Endometrium (tissue), 2 donors: ENCODE data around the gene INSR.
A peak's percentile ranks its signal among the peaks of the same experiment; 100 is the strongest.
"Not testable (repeated sequence)": the region's sequence is repeated elsewhere in the genome, so short reads cannot be mapped to it uniquely, and the experiment has no call there.

Experiments used
- FAIRE-seq: peaks from 2 replicates; lab custom pipeline; 2012; peaks lifted over from hg19 to GRCh38; lab: Jason Lieb, UNC
- donor health status: control.
- donor health status: control.

Gene INSR

DNA sequence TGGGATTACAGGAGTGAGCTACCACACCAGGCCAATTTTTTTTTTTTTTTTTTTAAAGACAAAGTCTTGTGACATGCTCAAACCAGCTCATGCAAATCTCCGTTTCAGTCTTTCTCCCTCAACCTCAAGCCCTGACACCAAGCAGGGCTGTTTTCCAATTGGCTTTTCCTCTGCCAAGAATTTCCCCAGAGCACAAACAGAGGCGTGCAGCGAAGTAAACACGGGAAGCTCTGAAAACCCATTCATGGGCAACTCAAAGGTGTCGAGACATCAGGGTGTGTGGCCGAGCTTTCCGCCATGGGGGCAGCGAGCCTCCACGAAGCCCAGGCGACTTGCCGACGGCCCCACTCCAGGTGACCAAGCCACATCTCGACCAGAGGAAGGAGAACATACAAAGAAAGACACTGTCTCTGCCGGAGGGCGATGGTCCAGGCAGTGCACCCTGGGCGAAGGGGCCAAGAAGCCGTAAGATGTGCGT lies 70.0 kb downstream of the INSR start:
- no peak for FAIRE-seq

GRCh38 chr19:7223429-7223828 lies 70.8 kb downstream of the INSR start:
- no peak for FAIRE-seq

GRCh38 chr19:7219056-7219455 lies 75.2 kb downstream of the INSR start:
- no peak for FAIRE-seq

DNA sequence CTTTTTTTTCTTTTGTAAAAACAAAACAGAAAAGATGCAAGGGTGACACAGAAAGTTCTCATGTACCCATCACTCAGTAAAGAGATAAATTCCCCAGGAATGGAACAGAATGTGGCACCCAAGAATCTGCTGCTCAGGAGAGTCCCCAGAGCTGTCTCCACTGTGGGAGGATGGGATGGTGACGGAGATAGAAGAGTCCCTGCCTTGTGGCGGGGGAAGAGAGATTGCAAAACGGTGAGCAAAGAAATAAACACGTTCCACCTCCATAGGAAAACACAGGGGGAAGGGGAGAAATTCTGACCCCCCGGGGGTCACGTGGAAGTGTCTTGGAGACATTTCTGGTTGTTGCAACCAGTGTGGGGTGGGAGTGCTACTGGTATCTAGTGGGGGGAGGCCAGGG lies 76.4 kb downstream of the INSR start:
- no peak for FAIRE-seq

GRCh38 chr19:7216373-7216902 lies 77.8 kb downstream of the INSR start:
- FAIRE-seq = no peak

DNA sequence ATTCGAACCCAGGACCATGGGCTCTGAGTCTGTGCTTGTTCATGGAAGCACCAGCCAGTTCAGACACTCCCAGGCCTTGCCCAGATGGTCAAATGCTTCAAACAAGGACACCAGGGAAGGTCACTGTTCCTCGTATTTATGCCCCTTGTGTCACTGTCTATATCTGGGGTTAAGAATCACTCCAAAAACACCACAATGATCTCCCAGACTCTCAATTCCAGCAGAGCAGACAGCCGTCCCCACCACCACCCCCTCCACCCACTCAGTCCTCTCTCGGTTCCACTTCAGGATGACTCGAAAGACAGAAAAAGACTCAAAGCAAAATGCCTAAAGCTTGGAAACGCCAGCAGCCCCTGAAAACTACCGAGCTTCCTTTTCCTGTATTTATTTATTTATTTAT lies 79.0 kb downstream of the INSR start:
- no peak for FAIRE-seq

DNA sequence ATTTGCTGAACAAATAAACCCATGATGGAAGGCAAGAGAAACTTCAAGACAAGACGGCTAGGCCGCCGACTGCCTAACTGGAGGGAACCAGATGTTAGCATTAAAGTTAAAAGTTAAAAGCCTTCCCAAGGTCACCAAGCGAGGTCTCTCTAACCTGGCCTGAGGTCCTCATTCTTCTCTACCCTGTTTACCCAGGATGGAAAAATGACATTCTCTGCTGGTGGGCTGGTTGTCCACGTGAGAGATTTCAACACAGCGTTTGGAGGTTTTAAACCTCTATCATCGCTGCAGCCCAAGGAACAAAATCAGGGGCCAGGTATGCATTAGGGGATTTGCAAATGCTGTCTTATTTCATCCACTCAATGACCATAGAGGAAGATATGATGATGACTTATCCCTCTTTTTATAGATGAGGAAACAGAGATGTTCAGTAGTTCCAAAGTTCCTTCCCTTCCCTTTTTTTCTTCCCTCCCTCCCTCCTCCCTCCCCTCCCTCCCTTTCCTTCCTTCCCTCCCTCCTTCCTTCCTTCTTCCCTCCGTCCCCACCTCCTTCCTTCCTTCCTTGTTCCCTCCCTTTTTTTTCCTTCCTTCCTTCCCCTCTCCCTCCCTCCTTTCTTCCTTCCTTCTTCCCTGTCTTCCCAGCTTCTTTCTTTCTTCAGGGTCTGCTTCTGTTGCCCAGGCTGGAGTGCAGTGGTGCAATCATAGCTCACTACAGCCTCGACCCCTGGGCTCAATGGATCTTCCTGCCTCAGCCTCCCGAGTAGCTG lies 79.7 kb downstream of the INSR start:
- no peak for FAIRE-seq

DNA sequence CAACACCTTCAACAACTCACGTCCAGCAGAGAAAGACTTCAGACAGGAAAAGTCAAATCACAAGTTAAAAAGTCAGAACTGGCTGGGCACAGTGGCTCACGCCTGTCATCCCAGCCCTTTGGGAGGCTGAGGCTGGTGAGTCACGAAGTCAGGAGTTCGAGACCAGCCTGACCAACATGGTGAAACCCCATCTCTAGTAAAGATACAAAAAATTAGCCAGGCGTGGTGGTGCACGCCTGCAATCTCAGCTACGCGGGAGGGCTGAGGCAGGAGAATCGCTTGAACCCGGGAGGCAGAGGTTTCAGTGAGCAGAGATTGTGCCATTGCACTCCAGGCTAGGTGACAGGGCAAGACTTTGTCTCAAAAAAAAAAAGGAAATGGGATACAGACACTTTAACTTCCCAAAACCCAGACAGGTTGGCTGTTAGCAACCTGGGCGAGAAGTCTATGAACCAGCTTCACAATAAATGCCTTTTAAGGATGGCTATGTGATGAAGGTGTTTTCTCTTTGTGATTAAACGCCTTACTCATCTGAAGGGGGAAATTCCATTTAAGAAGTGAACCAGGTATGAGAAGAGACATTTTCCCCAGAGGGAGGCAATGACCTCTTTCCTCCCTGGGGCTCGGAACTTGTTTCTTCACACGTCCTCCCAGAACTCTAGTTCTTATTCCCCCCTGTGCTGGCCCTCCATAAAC lies 80.4 kb downstream of the INSR start:
- FAIRE-seq = no peak

GRCh38 chr19:7211191-7211951 lies 82.8 kb downstream of the INSR start:
- FAIRE-seq = peak; percentile 70

DNA sequence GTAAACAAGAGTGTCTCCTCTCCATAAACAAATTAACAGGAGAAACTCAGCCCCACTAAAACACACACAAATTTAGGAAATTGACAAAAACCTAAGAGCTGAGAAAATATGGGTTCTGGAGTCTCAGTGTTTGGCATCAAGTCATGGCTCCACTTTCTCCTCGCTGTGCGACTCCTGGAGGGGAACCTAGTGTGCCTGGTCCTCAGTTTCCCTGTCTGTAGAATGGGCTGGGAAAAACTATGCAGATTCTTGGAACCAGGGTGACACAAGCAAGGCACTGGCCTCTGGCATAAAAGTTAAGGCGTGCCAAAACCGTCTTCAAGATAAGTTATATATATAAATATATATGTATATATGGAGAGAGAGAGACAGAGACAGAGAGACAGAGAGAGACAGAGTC lies 83.9 kb downstream of the INSR start:
- no peak for FAIRE-seq

- FAIRE-seq = not testable (repeated sequence)
These were observed 84.5 kb downstream of the INSR start for GRCh38 chr19:7209597-7210325.

- not testable (repeated sequence) for FAIRE-seq
These were observed 85.2 kb downstream of the INSR start for GRCh38 chr19:7209036-7209435.

DNA sequence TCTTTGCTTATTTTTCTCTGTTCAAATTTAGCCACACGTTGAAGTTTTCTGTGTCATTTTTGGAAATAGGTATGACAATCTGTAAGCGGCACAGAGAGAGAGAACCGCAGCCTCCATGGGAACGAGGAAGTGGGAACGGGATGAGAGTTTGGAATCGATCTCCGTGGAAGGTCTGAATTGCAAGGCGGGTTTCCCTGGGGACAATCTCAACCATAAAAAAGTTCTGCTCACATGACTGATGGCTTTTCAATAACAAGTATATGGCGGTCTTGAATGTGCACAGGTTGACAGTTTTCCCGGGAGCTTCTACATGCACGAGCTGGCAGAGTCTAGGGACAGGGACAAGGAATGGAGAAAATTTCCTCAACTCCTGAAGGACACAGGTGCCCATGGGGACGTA lies 90.9 kb downstream of the INSR start:
- no peak for FAIRE-seq

DNA sequence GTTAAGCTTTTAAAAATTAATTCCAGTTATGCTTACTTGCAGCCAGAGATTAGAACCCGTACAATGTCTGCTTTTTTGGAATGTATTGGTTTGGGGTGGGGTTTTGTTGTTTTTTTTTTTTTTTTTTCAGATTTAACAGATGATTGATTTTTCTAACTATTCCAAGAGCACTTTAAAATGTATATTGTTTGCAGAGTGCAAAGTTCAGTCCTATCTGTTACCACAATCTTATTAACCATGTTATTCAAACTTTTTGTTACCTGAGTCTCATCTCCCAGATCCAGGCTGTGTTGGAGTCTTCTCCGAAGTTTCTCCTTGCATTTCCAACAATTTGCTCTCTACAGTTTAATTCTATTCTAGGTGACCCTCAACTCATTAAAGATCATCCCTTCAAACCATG lies 91.3 kb downstream of the INSR start:
- no peak for FAIRE-seq

DNA sequence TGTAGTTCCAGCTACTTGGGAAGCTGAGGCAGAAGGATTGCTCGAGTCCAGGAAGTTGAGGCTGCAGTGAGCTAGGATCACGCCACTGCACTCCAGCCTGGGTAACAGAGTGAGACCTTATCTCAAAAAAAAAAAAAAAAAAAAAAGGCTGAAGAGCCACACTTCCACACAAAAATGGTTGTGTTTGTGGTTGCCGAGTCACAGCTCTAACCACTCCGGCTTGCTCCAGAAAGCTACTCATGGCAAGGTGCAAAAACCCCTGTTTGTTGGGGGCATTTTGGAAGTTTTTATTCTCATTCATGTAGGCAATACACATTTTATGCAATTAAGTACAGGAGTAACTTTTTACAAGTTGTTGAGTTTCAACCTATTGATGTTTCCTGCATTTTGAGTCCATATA lies 93.5 kb downstream of the INSR start:
- FAIRE-seq = no peak

- FAIRE-seq = no peak
These were observed 94.3 kb downstream of the INSR start for GRCh38 chr19:7199613-7200533.

DNA sequence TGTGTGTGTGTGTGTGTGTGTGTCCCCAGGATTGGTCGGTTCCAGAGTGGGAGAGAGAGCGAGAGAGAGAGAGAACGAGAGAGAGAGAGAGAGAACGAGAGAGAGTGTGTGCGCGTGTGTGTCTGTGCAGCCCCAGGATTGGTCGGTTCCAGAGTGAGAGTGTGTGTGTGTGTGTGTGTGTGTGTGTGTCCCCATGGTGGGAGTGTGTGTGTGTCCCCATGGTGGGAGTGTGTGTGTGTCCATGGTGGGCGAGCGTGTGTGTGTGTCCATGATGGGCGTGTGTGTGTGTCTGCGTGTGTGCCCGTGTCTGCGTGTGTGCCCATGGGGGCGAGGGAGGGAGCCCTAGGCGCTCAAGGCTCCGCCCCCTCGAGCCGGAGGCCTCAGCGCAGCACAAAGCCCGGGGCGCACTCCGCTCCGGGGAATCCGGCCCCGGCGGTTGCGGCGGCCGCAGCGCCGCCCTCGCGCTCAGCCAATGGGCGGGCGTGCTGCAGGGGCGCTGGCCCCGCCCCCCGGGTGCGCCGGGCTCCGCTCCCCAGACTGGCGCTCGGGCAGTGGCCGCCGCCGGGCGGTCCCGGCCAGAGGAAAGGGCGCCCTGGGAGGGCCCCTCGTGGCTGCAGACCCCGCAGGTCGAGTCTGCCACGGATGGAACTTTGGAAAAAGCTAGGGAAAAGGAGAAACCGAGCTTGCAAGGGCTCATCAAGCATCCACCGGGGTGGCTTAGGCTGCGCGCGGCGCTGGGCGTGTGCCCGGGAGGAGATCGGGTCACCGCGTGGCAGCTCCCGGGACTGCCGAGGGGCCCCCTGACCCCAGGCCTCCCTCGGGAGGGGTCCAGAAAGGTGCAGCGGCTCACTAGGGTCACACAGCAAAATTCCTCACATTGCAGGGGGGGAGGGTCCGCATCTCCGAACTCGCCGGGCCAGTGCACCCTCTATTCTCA lies 96.2 kb downstream of the INSR start:
- FAIRE-seq = no peak

GRCh38 chr19:7197119-7197759 lies 97.0 kb downstream of the INSR start:
- FAIRE-seq = peak; percentile 58

- FAIRE-seq = no peak
These were observed 97.5 kb downstream of the INSR start for GRCh38 chr19:7196763-7197118.
